Esophagus squamous epithelium (tissue), 5 donors: ENCODE measurements around the gene IMMT. TPM values are rescaled to one million over a fixed set of nuclear protein-coding genes. Genes with fewer than 3 reads are reported as not detected.

ENCODE experiments used
- DNase-seq: peaks from one replicate; lab custom pipeline; 2025; lab: John Stamatoyannopoulos, UW
- H3K27ac ChIP-seq, 4 donors: fragments of 200-600 bp; sonication (generic); one replicate each; pipeline ENCODE4 v1.5.1; 2016 to 2019; ENCODE audit warnings: mild to moderate bottlenecking in 1 of 4
- H3K27me3 ChIP-seq, 4 donors: fragments of 200-600 bp; sonication (generic); 1 replicate in 3 of 4; 2 replicates in 1 of 4; pipeline versions ENCODE4 v1.5.1 to v1.6.0; 2017 to 2021; ENCODE audit warnings: antibody characterized with exemption in 1 of 4
- H3K36me3 ChIP-seq, 3 donors: fragments of 200-600 bp; sonication (generic); one replicate each; pipeline ENCODE4 v1.5.1; 2016 to 2019
- H3K4me1 ChIP-seq, 3 donors: fragments of 200-600 bp; sonication (generic); one replicate each; pipeline ENCODE4 v1.5.1; 2017 to 2019
- H3K4me3 ChIP-seq, 4 donors: fragments of 200-600 bp; sonication (generic); 1 replicate in 3 of 4; 2 replicates in 1 of 4; pipeline ENCODE4 v1.5.1; 2016 to 2019; ENCODE audit warnings: mild to moderate bottlenecking in 2 of 4, moderate library complexity in 1 of 4
- H3K9me3 ChIP-seq, 3 donors: fragments of 200-600 bp; sonication (generic); one replicate each; pipeline ENCODE4 v1.5.1; 2016 to 2019
- POLR2A ChIP-seq, 4 donors: fragments of 450-650 bp; IDR thresholded peaks; one replicate each; pipeline ENCODE4 v1.6.1; 2017; ENCODE audit warnings: antibody characterized with exemption in 4 of 4, mild to moderate bottlenecking in 4 of 4, moderate library complexity in 3 of 4
- WGBS, 2 donors: methylation state at CpG; one replicate each; pipeline ENCODE4 v1.1.5; 2018; 5-methylcytosine and 5-hydroxymethylcytosine counted together
- intact Hi-C: fragments of 100-400 bp; cut with DNase I; formaldehyde crosslinking; loops from one replicate; pipeline ENCODE4 v1.15.0; 2022
- total RNA-seq, 4 donors: library from RNA; depleted of rRNA; stranded (reverse); fragments of >200 nt; gene quantifications; one replicate each; pipeline ENCODE4 v1.1.0, GENCODE V29; 2016
- TF ChIP-seq, protein P1 (sequence below), 6 experiments: fragments of 450-650 bp in 4 of 6; fragments of 200-600 bp in 2 of 6; sonication (generic) in 2 of 6; IDR thresholded peaks; one replicate each; pipeline ENCODE4 v1.5.1; 2016 to 2019; ENCODE audit warnings: antibody characterized with exemption in 6 of 6, mild to moderate bottlenecking in 4 of 6, moderate library complexity in 4 of 6
- donor health status: DM: yes; HTN: yes; CAD: no.

The IMMT gene
- total RNA-seq, 4 donors from 2014 or later, result 40.1 to 55.1 (median 49.0) TPM

GRCh38 chr2:86240251-86240650 is 45.0 kb upstream of the IMMT start:
- no peaks in the 10 kb centered on the region for H3K9me3 ChIP-seq
- no peak for DNase-seq
- TF ChIP-seq, protein P1, sequence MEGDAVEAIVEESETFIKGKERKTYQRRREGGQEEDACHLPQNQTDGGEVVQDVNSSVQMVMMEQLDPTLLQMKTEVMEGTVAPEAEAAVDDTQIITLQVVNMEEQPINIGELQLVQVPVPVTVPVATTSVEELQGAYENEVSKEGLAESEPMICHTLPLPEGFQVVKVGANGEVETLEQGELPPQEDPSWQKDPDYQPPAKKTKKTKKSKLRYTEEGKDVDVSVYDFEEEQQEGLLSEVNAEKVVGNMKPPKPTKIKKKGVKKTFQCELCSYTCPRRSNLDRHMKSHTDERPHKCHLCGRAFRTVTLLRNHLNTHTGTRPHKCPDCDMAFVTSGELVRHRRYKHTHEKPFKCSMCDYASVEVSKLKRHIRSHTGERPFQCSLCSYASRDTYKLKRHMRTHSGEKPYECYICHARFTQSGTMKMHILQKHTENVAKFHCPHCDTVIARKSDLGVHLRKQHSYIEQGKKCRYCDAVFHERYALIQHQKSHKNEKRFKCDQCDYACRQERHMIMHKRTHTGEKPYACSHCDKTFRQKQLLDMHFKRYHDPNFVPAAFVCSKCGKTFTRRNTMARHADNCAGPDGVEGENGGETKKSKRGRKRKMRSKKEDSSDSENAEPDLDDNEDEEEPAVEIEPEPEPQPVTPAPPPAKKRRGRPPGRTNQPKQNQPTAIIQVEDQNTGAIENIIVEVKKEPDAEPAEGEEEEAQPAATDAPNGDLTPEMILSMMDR (IDR thresholded peaks at IDR 0.05), result no peak
- no peak for TF ChIP-seq POLR2A (IDR thresholded peaks at IDR 0.05)
- H3K27ac ChIP-seq, result no peak overlapping the region
- 93 to 95% methylated on average over 7 to 12 of the region's 14 CpGs for WGBS, 2 donors
- H3K36me3 ChIP-seq, result no peaks in the 10 kb centered on the region
- no peaks in the 10 kb centered on the region for H3K27me3 ChIP-seq
- intact Hi-C loops, result no loop called here
- H3K4me1 ChIP-seq, result peaks cover 0 to 14% (median 0%) of the 10 kb centered on the region in 3 donors
- H3K4me3 ChIP-seq, result no peak overlapping the region

DNA sequence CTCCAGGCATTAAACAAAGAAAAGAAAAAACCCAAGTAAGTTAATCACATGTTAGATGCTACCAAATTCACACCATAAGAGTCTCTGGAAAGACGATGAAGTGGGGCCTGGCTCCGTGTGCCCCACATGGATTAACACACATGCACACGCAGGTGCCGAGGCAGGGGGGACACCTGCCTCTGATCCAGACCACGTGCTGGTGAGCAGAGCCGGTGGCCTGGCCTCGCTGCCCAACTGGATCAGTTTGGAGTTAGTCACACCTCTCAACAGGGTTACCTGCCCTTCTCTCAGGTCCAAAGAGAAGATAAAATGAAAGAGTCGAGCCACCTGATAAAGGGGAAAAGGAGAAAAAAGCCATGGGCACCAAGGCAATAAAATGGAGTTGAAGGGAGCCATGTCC is 44.5 kb upstream of the IMMT start:
- TF ChIP-seq, protein P1 (IDR thresholded peaks at IDR 0.05), result no peak
- no peak for TF ChIP-seq POLR2A (IDR thresholded peaks at IDR 0.05)
- no peaks in the 10 kb centered on the region for H3K36me3 ChIP-seq
- no peak for DNase-seq
- no peaks in the 10 kb centered on the region for H3K27me3 ChIP-seq
- intact Hi-C loops, result no loop called here
- H3K4me3 ChIP-seq, result no peak overlapping the region
- H3K9me3 ChIP-seq, result no peaks in the 10 kb centered on the region
- peaks cover 0 to 14% (median 0%) of the 10 kb centered on the region in 3 donors for H3K4me1 ChIP-seq
- no peak overlapping the region for H3K27ac ChIP-seq
- WGBS, 2 donors, result 84 to 88% methylated on average over 3 to 8 of the region's 8 CpGs

- 57 to 89% methylated on average over 2 to 4 of the region's 4 CpGs for WGBS, 2 donors
- H3K4me1 ChIP-seq, result peaks cover 0 to 13% (median 0%) of the 10 kb centered on the region in 3 donors
- no peak for DNase-seq
- TF ChIP-seq, protein P1 (IDR thresholded peaks at IDR 0.05), result no peak
- no peak for TF ChIP-seq POLR2A (IDR thresholded peaks at IDR 0.05)
- no peaks in the 10 kb centered on the region for H3K9me3 ChIP-seq
- H3K27me3 ChIP-seq, result no peaks in the 10 kb centered on the region
- H3K4me3 ChIP-seq, result no peak overlapping the region
- H3K36me3 ChIP-seq, result no peaks in the 10 kb centered on the region
- intact Hi-C loops, result no loop called here
- H3K27ac ChIP-seq, result no peak overlapping the region
Observed at GRCh38 chr2:86239326-86239725, 44.1 kb upstream of the IMMT start.

GRCh38 chr2:86238354-86238753 is 43.1 kb upstream of the IMMT start:
- Histone ChIP-seq H3K4me3 (no peak overlapping the region), H3K36me3 (no peaks in the 10 kb centered on the region), H3K27me3 (no peaks in the 10 kb centered on the region), H3K9me3 (no peaks in the 10 kb centered on the region), H3K27ac (no peak overlapping the region), H3K4me1 (peaks cover 0 to 12% (median 0%) of the 10 kb centered on the region in 3 donors)
- 57 to 71% methylated on average over 2 to 5 of the region's 5 CpGs for WGBS, 2 donors
- no peak for TF ChIP-seq POLR2A (IDR thresholded peaks at IDR 0.05)
- intact Hi-C loops, result no loop called here
- DNase-seq, result no peak

DNA sequence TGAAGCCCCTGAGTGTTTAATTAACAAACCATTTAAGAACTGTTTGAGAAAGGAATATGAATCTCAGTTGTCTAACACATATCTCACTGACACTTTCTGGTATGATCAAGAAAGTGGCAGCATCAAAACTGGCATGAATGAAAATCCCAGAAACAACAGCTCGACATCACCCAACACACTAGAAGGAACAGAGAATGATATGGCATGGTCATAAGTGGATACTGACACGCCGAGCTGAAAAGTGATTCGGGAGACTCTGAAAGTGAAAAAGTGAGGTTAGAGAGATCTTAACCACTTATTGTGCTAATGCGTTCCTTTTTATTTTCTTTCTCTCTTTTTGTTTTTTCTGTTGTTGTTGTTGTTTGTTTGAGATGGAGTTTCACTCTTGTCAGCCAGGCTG is 41.9 kb upstream of the IMMT start:
- WGBS, 2 donors, result 56 to 68% methylated on average over 5 of the region's 5 CpGs
- Histone ChIP-seq H3K36me3 (no peaks in the 10 kb centered on the region), H3K4me1 (peaks cover 0 to 10% (median 0%) of the 10 kb centered on the region in 3 donors), H3K9me3 (no peaks in the 10 kb centered on the region), H3K27me3 (no peaks in the 10 kb centered on the region), H3K4me3 (no peak overlapping the region), H3K27ac (no peak overlapping the region)
- TF ChIP-seq, protein P1 (IDR thresholded peaks at IDR 0.05), result no peak
- TF ChIP-seq POLR2A (IDR thresholded peaks at IDR 0.05), result no peak
- DNase-seq, result no peak
- intact Hi-C loops, result no loop called here
